HG03457 (cell line): ENCODE data around the gene IFNLR1.

ENCODE experiments used
- ATAC-seq: cut with Tn5 transposase; IDR thresholded peaks from one replicate; pipeline ENCODE4 v1.9.1; 2021; ENCODE audit warnings: moderate number of reproducible peaks; ENCODE audit not compliant: unreplicated experiment

The IFNLR1 gene

GRCh38 chr1:24206083-24206464 is 19.0 kb upstream of the IFNLR1 start:
- no peak for ATAC-seq

GRCh38 chr1:24205345-24206082 is 18.4 kb upstream of the IFNLR1 start:
- no peak for ATAC-seq

GRCh38 chr1:24204116-24204515 is 17.0 kb upstream of the IFNLR1 start:
- no peak for ATAC-seq

GRCh38 chr1:24203404-24203803 is 16.3 kb upstream of the IFNLR1 start:
- no peak for ATAC-seq

- no peak for ATAC-seq
These were observed 15.9 kb upstream of the IFNLR1 start for GRCh38 chr1:24202987-24203386.

- no peak for ATAC-seq
These were observed 15.5 kb upstream of the IFNLR1 start for GRCh38 chr1:24202556-24202955.

GRCh38 chr1:24201941-24202440 is 14.9 kb upstream of the IFNLR1 start:
- no peak for ATAC-seq

- no peak for ATAC-seq
These were observed 12.3 kb upstream of the IFNLR1 start for GRCh38 chr1:24199291-24199900.

GRCh38 chr1:24198766-24199165 is 11.7 kb upstream of the IFNLR1 start:
- ATAC-seq = no peak

GRCh38 chr1:24195874-24196273 is 8.8 kb upstream of the IFNLR1 start:
- ATAC-seq = no peak

- ATAC-seq = no peak
These were observed 8.0 kb upstream of the IFNLR1 start for GRCh38 chr1:24195136-24195535.

- no peak for ATAC-seq
These were observed 6.0 kb upstream of the IFNLR1 start for GRCh38 chr1:24193046-24193445.

- ATAC-seq = no peak
These were observed 4.8 kb upstream of the IFNLR1 start for GRCh38 chr1:24191860-24192259.

GRCh38 chr1:24190983-24191461 is 3.9 kb upstream of the IFNLR1 start:
- peak; percentile 50 for ATAC-seq

- ATAC-seq = no peak
These were observed 2.4 kb upstream of the IFNLR1 start for GRCh38 chr1:24189528-24189927.

- no peak for ATAC-seq
These were observed 437 bp downstream of the IFNLR1 start for GRCh38 chr1:24186711-24186992.

- no peak for ATAC-seq
These were observed 918 bp downstream of the IFNLR1 start for GRCh38 chr1:24186031-24186710.

GRCh38 chr1:24185076-24185475 is 2.0 kb downstream of the IFNLR1 start:
- no peak for ATAC-seq

- no peak for ATAC-seq
These were observed 5.0 kb downstream of the IFNLR1 start for GRCh38 chr1:24182061-24182460.

GRCh38 chr1:24181619-24182018 is 5.5 kb downstream of the IFNLR1 start:
- no peak for ATAC-seq

GRCh38 chr1:24180676-24181075 is 6.4 kb downstream of the IFNLR1 start:
- no peak for ATAC-seq

GRCh38 chr1:24179251-24179840 is 7.7 kb downstream of the IFNLR1 start:
- no peak for ATAC-seq
